ENCODE measurements around the gene AMHR2. TPM values are rescaled to one million over a fixed set of nuclear protein-coding genes. Genes with fewer than 3 reads are reported as not detected.

Gene AMHR2
- total RNA-seq, 1 experiment from 2014 or later = 0.29 TPM

GRCh38 chr12:53461059-53461458 is 37.4 kb downstream of the AMHR2 start:
- intact Hi-C loops (cut with micrococcal nuclease) = no loop called here
- H3K4me1 ChIP-seq (ENCODE audit: insufficient read depth, low read length) = no peaks in the 10 kb centered on the region
- ChIA-PET CTCF (no interaction called here), POLR2A (ENCODE audit: unreplicated experiment) (no interaction called here)
- no peaks in the 10 kb centered on the region for H3K9me2 ChIP-seq (replicated peaks; ENCODE audit: low read length)
- H3K79me2 ChIP-seq (ENCODE audit: low read length) = peaks cover 90% of the 10 kb centered on the region
- H3K36me3 ChIP-seq (ENCODE audit: low read depth, low read length) = peaks cover 94% of the 10 kb centered on the region
- peaks cover 77% of the 10 kb centered on the region for H4K20me1 ChIP-seq (ENCODE audit: low read length)
- H3K4me3 ChIP-seq (ENCODE audit: low read length) = no peak overlapping the region
- no peak overlapping the region for H2AFZ ChIP-seq (ENCODE audit: low read length)
- no peaks in the 10 kb centered on the region for H3F3A ChIP-seq (ENCODE audit: low read length, unreplicated experiment)
- no peaks in the 10 kb centered on the region for H3K9me3 ChIP-seq (ENCODE audit: low read length)
- no peak overlapping the region for H3K9ac ChIP-seq (ENCODE audit: low read length)
- no peak overlapping the region for H3K4me2 ChIP-seq (ENCODE audit: low read length)
- BruUV-seq (replicated peaks) = no TSS peak
- no peaks in the 10 kb centered on the region for H3K27me3 ChIP-seq (ENCODE audit: low read length)
- no peak for DNase-seq
- no peak for ATAC-seq
- no peak for TF ChIP-seq EZH2 (IDR thresholded peaks at IDR 0.05; ENCODE audit: low read length, unreplicated experiment)
- TF ChIP-seq EZH2phosphoT487 (IDR thresholded peaks at IDR 0.05; ENCODE audit: borderline replicate concordance, low read length) = no peak
- TF ChIP-seq, protein P1, sequence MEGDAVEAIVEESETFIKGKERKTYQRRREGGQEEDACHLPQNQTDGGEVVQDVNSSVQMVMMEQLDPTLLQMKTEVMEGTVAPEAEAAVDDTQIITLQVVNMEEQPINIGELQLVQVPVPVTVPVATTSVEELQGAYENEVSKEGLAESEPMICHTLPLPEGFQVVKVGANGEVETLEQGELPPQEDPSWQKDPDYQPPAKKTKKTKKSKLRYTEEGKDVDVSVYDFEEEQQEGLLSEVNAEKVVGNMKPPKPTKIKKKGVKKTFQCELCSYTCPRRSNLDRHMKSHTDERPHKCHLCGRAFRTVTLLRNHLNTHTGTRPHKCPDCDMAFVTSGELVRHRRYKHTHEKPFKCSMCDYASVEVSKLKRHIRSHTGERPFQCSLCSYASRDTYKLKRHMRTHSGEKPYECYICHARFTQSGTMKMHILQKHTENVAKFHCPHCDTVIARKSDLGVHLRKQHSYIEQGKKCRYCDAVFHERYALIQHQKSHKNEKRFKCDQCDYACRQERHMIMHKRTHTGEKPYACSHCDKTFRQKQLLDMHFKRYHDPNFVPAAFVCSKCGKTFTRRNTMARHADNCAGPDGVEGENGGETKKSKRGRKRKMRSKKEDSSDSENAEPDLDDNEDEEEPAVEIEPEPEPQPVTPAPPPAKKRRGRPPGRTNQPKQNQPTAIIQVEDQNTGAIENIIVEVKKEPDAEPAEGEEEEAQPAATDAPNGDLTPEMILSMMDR (conservative IDR thresholded peaks at IDR 0.05; ENCODE audit: low read depth, low read length) = no peak
- no peak overlapping the region for H3K27ac ChIP-seq (ENCODE audit: low read length)

GRCh38 chr12:53461591-53461990 is 37.9 kb downstream of the AMHR2 start:
- ChIA-PET POLR2A (ENCODE audit: unreplicated experiment) (no interaction called here), CTCF (no interaction called here)
- Histone ChIP-seq H3K4me1 (ENCODE audit: insufficient read depth, low read length) (no peaks in the 10 kb centered on the region), H3K4me3 (ENCODE audit: low read length) (no peak overlapping the region), H2AFZ (ENCODE audit: low read length) (no peak overlapping the region), H3K79me2 (ENCODE audit: low read length) (peaks cover 90% of the 10 kb centered on the region), H3K4me2 (ENCODE audit: low read length) (no peak overlapping the region), H3K36me3 (ENCODE audit: low read depth, low read length) (peaks cover 94% of the 10 kb centered on the region), H3K9me3 (ENCODE audit: low read length) (no peaks in the 10 kb centered on the region), H3K27ac (ENCODE audit: low read length) (no peak overlapping the region), H3K9ac (ENCODE audit: low read length) (no peak overlapping the region), H3K27me3 (ENCODE audit: low read length) (no peaks in the 10 kb centered on the region), H3K9me2 (replicated peaks; ENCODE audit: low read length) (no peaks in the 10 kb centered on the region), H3F3A (ENCODE audit: low read length, unreplicated experiment) (no peaks in the 10 kb centered on the region), H4K20me1 (ENCODE audit: low read length) (peaks cover 77% of the 10 kb centered on the region)
- ATAC-seq (no peak), DNase-seq (no peak)
- TF ChIP-seq EZH2phosphoT487 (IDR thresholded peaks at IDR 0.05; ENCODE audit: borderline replicate concordance, low read length) = no peak
- TF ChIP-seq, protein P1 (conservative IDR thresholded peaks at IDR 0.05; ENCODE audit: low read depth, low read length) = no peak
- TF ChIP-seq EZH2 (IDR thresholded peaks at IDR 0.05; ENCODE audit: low read length, unreplicated experiment) = no peak
- BruUV-seq (replicated peaks) = no TSS peak
- intact Hi-C loops (cut with micrococcal nuclease) = no loop called here

DNA sequence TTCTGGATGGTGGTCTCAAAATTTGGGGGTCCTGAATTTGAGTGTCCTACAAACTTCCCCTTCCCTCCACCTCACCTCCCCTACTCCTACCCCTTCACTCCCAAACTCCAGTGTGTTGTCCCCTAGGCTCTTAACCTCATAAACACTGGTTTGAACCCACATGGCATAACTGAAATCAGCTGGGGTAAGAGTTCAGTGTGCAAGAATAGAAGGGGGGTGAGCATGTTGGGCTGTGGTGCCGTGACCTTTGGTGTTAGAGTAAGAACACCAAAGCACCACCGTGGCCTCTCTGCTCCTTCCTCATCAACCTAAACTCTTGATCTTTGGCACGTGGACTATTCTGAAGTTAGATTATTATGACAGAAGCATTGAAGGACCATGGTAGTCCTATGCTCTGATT is 39.3 kb downstream of the AMHR2 start:
- Histone ChIP-seq H3K27ac (ENCODE audit: low read length) (no peak overlapping the region), H3K4me1 (ENCODE audit: insufficient read depth, low read length) (no peaks in the 10 kb centered on the region), H3K79me2 (ENCODE audit: low read length) (peaks cover 85% of the 10 kb centered on the region), H3F3A (ENCODE audit: low read length, unreplicated experiment) (peaks cover 4% of the 10 kb centered on the region), H3K4me2 (ENCODE audit: low read length) (no peak overlapping the region), H4K20me1 (ENCODE audit: low read length) (peaks cover 83% of the 10 kb centered on the region), H3K9me3 (ENCODE audit: low read length) (no peaks in the 10 kb centered on the region), H3K4me3 (ENCODE audit: low read length) (no peak overlapping the region), H2AFZ (ENCODE audit: low read length) (no peak overlapping the region), H3K27me3 (ENCODE audit: low read length) (no peaks in the 10 kb centered on the region), H3K36me3 (ENCODE audit: low read depth, low read length) (peaks cover 94% of the 10 kb centered on the region), H3K9me2 (replicated peaks; ENCODE audit: low read length) (no peaks in the 10 kb centered on the region), H3K9ac (ENCODE audit: low read length) (no peak overlapping the region)
- CTCF ChIA-PET = no interaction called here
- BruUV-seq (replicated peaks) = no TSS peak
- POLR2A ChIA-PET (ENCODE audit: unreplicated experiment) = no interaction called here
- TF ChIP-seq EZH2 (IDR thresholded peaks at IDR 0.05; ENCODE audit: low read length, unreplicated experiment) (no peak), EZH2phosphoT487 (IDR thresholded peaks at IDR 0.05; ENCODE audit: borderline replicate concordance, low read length) (no peak)
- TF ChIP-seq, protein P1 (conservative IDR thresholded peaks at IDR 0.05; ENCODE audit: low read depth, low read length) = no peak
- ATAC-seq (no peak), DNase-seq (no peak)
- intact Hi-C loops (cut with micrococcal nuclease) = no loop called here

Data from PC-3 (cell line).